Small intestine (tissue), 7 donors: ENCODE measurements around the gene IFNG. TPM values are rescaled to one million over a fixed set of nuclear protein-coding genes. Genes with fewer than 3 reads are reported as not detected.

ENCODE experiments used
- DNase-seq, 2 donors: peaks; one replicate each; pipeline versions ENCODE4 v3.0.0 to v3.0.0-alpha.2; 2013
- FAIRE-seq: peaks from 2 replicates; lab custom pipeline; 2012; peaks lifted over from hg19 to GRCh38; lab: Jason Lieb, UNC
- H3K27ac ChIP-seq, 3 donors: one replicate each; pipeline ENCODE4 v1.5.1; 2013; ENCODE audit warnings: low read length in 2 of 3, mild to moderate bottlenecking in 2 of 3, control low read depth in 1 of 3, inconsistent platforms in 1 of 3, low read depth in 1 of 3, moderate library complexity in 1 of 3
- H3K27me3 ChIP-seq, 3 donors: one replicate each; pipeline ENCODE4 v1.6.1; 2013; ENCODE audit warnings: low read length in 3 of 3, inconsistent platforms in 1 of 3; ENCODE audit not compliant: control insufficient read depth in 3 of 3, insufficient read depth in 3 of 3
- H3K36me3 ChIP-seq, 3 donors: one replicate each; pipeline ENCODE4 v1.6.1; 2013; ENCODE audit warnings: low read length in 3 of 3, inconsistent platforms in 1 of 3, low read depth in 1 of 3, mild to moderate bottlenecking in 1 of 3, moderate library complexity in 1 of 3; ENCODE audit not compliant: control insufficient read depth in 3 of 3, insufficient read depth in 2 of 3
- H3K4me1 ChIP-seq, 3 donors: one replicate each; pipeline ENCODE4 v1.6.1; 2013; ENCODE audit warnings: low read length in 2 of 3, inconsistent platforms in 1 of 3, low read depth in 1 of 3, mild to moderate bottlenecking in 1 of 3, moderate library complexity in 1 of 3; ENCODE audit not compliant: control insufficient read depth in 3 of 3, insufficient read depth in 2 of 3
- H3K4me3 ChIP-seq, 3 donors: one replicate each; pipeline ENCODE4 v1.5.1; 2013; ENCODE audit warnings: low read length in 3 of 3, control low read depth in 1 of 3, inconsistent platforms in 1 of 3, low read depth in 1 of 3, mild to moderate bottlenecking in 1 of 3, moderate library complexity in 1 of 3
- H3K9me3 ChIP-seq, 2 donors: one replicate each; pipeline ENCODE4 v1.6.1; 2013; ENCODE audit warnings: low read depth in 1 of 2, low read length in 1 of 2; ENCODE audit not compliant: control insufficient read depth in 2 of 2, insufficient read depth in 1 of 2
- WGBS, 3 donors: extraction: QIAGEN DNeasy Blood & Tissue Kit; methylation state at CpG; one replicate each; pipeline ENCODE4 v1.1.7; 2013; 5-methylcytosine and 5-hydroxymethylcytosine counted together
- polyA plus RNA-seq, 4 donors: library from polyadenylated mRNA; stranded (reverse) in 3 of 4; unstranded in 1 of 4; fragments of 200-250 nt in 3 of 4; fragments of 120-200 nt in 1 of 4; gene quantifications; one replicate each; pipeline versions ENCODE4 v1.2.1 to v1.2.3, GENCODE V29; 2013
- donor health status: healthy with polysubstance abuse.
- donor health status: control.
- donor health status: control.
- donor health status: Bipolar disorder and iron deficiency.
- donor health status: healthy.

Gene IFNG
- polyA plus RNA-seq, 4 donors = not detected

DNA sequence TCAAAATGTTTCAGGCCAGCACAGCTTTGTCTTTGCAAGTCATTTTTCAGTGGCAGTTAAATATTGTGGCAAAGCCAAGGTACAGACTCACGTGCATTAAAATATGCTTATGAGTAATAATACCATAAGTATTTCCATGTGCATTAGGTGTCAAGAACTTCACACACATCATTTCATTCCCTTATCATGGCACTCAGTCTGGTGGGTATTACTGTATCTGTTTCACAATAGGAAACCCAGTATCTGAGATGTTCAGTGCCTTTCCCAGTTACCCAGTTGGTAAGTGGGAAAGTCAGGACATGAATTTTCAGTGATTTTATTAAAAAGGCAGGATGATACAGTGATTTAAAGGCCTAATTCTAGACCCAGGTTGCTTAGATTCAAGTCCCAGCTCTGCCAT lies 52.9 kb downstream of the IFNG start:
- Histone ChIP-seq H3K4me1 (no peaks in the 10 kb centered on the region), H3K36me3 (no peaks in the 10 kb centered on the region), H3K9me3 (no peaks in the 10 kb centered on the region), H3K4me3 (no peak overlapping the region), H3K27me3 (no peaks in the 10 kb centered on the region), H3K27ac (no peak overlapping the region)
- FAIRE-seq (no peak), DNase-seq (no peak)
- WGBS, 3 donors = 78 to 88% (median 83%) methylated on average over 1 of the region's 1 CpG

- Histone ChIP-seq H3K9me3 (no peaks in the 10 kb centered on the region), H3K27me3 (no peaks in the 10 kb centered on the region), H3K4me3 (no peak overlapping the region), H3K27ac (no peak overlapping the region), H3K36me3 (no peaks in the 10 kb centered on the region), H3K4me1 (no peaks in the 10 kb centered on the region)
- no peak for FAIRE-seq
- no peak for DNase-seq
- 57 to 81% (median 75%) methylated on average over 5 of the region's 5 CpGs for WGBS, 3 donors
Measured at GRCh38 chr12:68106160-68106559, 53.4 kb downstream of the IFNG start.

Other genes starting within 250 kb of the IFNG start
- gene IFNG-AS1, start 170.3 kb downstream of the IFNG start, polyA plus RNA-seq = under 1 TPM in 1 of 4 donors, not detected in 3; 0.10 TPM
- under 1 TPM in 1 of 4 donors, not detected in 3; 0.12 TPM for gene IL26, start 66.1 kb upstream of the IFNG start, polyA plus RNA-seq
- gene IL22, start 93.9 kb upstream of the IFNG start, polyA plus RNA-seq = not detected
- gene MDM1, start 172.6 kb upstream of the IFNG start, polyA plus RNA-seq = 10 to 100 TPM in 1 of 4 donors, 1 to 10 TPM in 3; 2.9 to 12.8 (median 4.6) TPM